Measurements from ENCODE around the gene PTPRN2.

The PTPRN2 gene

GRCh38 chr7:157612664-157613561 is 974.7 kb downstream of the PTPRN2 start:
- TF ChIP-seq, protein P1, sequence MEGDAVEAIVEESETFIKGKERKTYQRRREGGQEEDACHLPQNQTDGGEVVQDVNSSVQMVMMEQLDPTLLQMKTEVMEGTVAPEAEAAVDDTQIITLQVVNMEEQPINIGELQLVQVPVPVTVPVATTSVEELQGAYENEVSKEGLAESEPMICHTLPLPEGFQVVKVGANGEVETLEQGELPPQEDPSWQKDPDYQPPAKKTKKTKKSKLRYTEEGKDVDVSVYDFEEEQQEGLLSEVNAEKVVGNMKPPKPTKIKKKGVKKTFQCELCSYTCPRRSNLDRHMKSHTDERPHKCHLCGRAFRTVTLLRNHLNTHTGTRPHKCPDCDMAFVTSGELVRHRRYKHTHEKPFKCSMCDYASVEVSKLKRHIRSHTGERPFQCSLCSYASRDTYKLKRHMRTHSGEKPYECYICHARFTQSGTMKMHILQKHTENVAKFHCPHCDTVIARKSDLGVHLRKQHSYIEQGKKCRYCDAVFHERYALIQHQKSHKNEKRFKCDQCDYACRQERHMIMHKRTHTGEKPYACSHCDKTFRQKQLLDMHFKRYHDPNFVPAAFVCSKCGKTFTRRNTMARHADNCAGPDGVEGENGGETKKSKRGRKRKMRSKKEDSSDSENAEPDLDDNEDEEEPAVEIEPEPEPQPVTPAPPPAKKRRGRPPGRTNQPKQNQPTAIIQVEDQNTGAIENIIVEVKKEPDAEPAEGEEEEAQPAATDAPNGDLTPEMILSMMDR (IDR thresholded peaks at IDR 0.05; ENCODE audit: low read depth, low read length): no peak
- DNase-seq (ENCODE audit: extremely low read depth, low read depth): no peak

DNA sequence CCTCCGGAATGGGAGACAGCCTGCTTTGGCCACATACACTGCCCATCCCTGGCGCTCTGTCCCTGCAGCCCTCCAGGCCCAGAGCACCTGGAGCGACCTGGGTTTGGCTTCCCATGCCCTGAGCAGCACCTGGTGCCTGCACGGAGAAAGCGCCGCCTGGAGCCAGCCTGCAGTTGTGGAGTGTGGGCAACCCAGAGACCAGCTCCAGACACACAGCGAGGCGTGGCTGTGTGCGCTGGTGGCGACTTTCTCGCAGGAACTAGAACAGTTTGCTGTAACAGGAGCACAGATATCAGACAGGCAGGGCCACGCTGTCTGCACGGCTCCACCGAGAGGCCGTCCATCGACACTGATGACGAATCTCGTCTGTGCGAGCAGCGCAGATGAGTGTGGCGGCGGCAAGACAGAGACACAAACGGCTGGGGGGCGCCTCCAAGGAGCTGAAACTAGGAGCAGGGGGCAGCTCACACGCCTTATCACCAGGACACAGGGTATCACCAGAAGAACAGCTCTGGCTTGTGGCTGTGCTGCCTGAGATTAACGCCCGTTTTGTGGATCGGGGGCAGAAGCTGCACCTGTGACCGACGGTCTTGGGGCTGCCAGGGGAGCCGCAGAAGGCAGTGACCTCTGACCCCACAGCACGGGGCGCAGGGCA is 975.5 kb downstream of the PTPRN2 start:
- DNase-seq (ENCODE audit: extremely low read depth, low read depth): no peak
- TF ChIP-seq, protein P1 (IDR thresholded peaks at IDR 0.05; ENCODE audit: low read depth, low read length): no peak

GRCh38 chr7:157611341-157611740 is 976.3 kb downstream of the PTPRN2 start:
- TF ChIP-seq, protein P1 (IDR thresholded peaks at IDR 0.05; ENCODE audit: low read depth, low read length): no peak
- DNase-seq (ENCODE audit: extremely low read depth, low read depth): no peak

- TF ChIP-seq, protein P1 (IDR thresholded peaks at IDR 0.05; ENCODE audit: low read depth, low read length): no peak
- no peak for DNase-seq (ENCODE audit: extremely low read depth, low read depth)
These were observed 976.8 kb downstream of the PTPRN2 start for GRCh38 chr7:157610671-157611295.

GRCh38 chr7:157609932-157610640 is 977.5 kb downstream of the PTPRN2 start:
- TF ChIP-seq, protein P1 (IDR thresholded peaks at IDR 0.05; ENCODE audit: low read depth, low read length): no peak
- no peak for DNase-seq (ENCODE audit: extremely low read depth, low read depth)

DNA sequence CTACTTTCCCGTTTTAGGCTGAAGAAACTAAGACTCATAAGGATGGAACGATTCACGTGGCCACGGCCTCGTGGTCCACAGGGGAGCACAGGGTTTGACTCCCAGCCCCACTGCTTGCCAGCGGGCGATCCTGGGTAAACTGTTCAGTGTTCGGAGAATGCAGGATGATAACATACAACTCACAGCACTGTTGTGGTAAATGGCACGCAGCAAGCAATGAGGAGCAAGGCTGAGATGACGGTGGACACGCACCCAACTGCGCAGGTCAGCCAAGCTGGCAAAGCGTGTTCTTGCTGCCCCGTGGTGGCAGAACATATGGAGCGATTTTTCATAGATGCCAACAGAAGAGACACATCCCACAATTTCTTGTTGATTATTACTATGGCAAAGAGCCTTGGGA is 978.1 kb downstream of the PTPRN2 start:
- TF ChIP-seq, protein P1 (IDR thresholded peaks at IDR 0.05; ENCODE audit: low read depth, low read length): no peak
- no peak for DNase-seq (ENCODE audit: extremely low read depth, low read depth)

Measured in AG09319 (cell line).